ENCODE measurements around the gene GBGT1. TPM values are rescaled to one million over a fixed set of nuclear protein-coding genes. Genes with fewer than 3 reads are reported as not detected.

Gene GBGT1
- polyA plus RNA-seq, 1 of the 3 experiments (the other 2 are of a cell fraction), result 0.51 TPM

DNA sequence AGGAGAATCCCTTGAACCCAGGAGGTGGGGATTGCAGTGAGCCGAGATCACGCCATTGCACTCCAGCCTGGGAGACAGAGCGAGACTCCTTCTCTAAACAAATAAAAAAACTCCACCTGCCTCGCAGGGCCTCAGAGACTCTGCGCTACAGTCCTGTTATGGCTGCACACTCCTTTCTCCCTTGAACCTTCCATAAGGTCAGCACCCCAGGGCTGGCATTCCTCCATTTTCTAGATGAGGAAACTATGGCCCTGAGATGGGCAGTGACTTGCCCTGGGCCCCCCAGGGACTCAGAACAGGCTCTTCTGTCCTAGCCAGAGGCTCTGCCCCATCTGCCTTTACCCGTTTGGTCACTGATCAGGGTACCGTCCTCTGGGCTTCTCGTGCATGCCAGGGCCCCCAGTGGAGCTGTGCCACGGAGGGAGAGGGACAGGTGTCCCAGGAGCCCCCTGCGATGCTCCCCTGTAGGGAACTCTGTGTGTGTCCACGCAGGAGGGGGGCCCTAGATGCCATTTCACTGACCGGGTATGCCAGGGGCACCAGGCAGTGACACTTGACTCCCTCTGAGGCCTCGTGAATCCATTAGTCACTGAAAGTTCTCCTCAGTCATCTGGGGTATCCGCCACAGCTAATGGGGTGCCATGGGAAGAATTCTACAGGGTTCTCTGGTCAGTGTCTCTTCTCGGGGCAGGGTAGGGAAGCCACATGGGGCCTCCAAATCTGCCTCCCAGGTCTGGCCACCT lies 58.8 kb downstream of the GBGT1 start:
- no peak for DNase-seq
- Histone ChIP-seq H3K27me3 (ENCODE audit: insufficient read depth) (no peaks in the 10 kb centered on the region), H2AFZ (ENCODE audit: low read depth) (no peak overlapping the region), H3F3A (replicated peaks; ENCODE audit: insufficient read depth) (no peaks in the 10 kb centered on the region), H3K4me2 (no peak overlapping the region), H3K4me1 (ENCODE audit: control insufficient read depth in 1 of 2, insufficient read depth in 2 of 2, low read depth in 1 of 2, low read length in 1 of 2) (peaks cover 0 to 2% of the 10 kb centered on the region in 2 experiments; a peak in 1 of 4 replicates), H3K4me3 (ENCODE audit: low read depth in 2 of 2, low read length in 1 of 2) (no peak overlapping the region), H3K9me2 (no peaks in the 10 kb centered on the region), H3K27ac (ENCODE audit: low read depth in 2 of 2, low read length in 1 of 2) (no peak overlapping the region), H3K9me3 (no peaks in the 10 kb centered on the region), H3K79me2 (ENCODE audit: insufficient read depth) (no peaks in the 10 kb centered on the region), H3K36me3 (replicated peaks in 1 of 2; ENCODE audit: control insufficient read depth in 1 of 2, insufficient read depth in 2 of 2, low read length in 1 of 2) (peaks cover 18 to 82% of the 10 kb centered on the region in 2 experiments), H3K9ac (no peak overlapping the region), H4K20me1 (ENCODE audit: insufficient read depth) (0 out of 2 replicates have a peak, but pooled peaks cover 7% of the 10 kb centered on the region)
- POLR2A ChIA-PET, result no interaction called here
- 91% methylated on average over 11 of the region's 15 CpGs for WGBS (ENCODE audit: low lambda C conversion rate)
- no peak for TF ChIP-seq RAD21 (IDR thresholded peaks at IDR 0.05; ENCODE audit: low read length)
- no peak for TF ChIP-seq NFIC (IDR thresholded peaks at IDR 0.05; ENCODE audit: borderline replicate concordance)
- TF ChIP-seq FOSL2 (IDR thresholded peaks at IDR 0.05; ENCODE audit: borderline replicate concordance, low read depth), result no peak
- TF ChIP-seq ELF1 (IDR thresholded peaks at IDR 0.05), result no peak
- TF ChIP-seq FOXM1 (IDR thresholded peaks at IDR 0.05; ENCODE audit: low read depth), result no peak
- no peak for TF ChIP-seq NRF1 (IDR thresholded peaks at IDR 0.05; ENCODE audit: low read depth, low read length)
- TF ChIP-seq POLR2AphosphoS5 (IDR thresholded peaks at IDR 0.05; ENCODE audit: low read depth, low read length), result no peak
- TF ChIP-seq EZH2phosphoT487 (IDR thresholded peaks at IDR 0.05; ENCODE audit: borderline replicate concordance, low read depth), result no peak
- no peak for TF ChIP-seq RXRA (IDR thresholded peaks at IDR 0.05; ENCODE audit: borderline replicate concordance, low read depth)
- TF ChIP-seq RFX5 (IDR thresholded peaks at IDR 0.05; ENCODE audit: low read length), result no peak
- CTCF ChIA-PET, result interaction anchor here (0.9 to 30.3 kb wide), 4 partner anchors 16 to 129 kb away, joined by 3 to 810 read pairs (median 4); no protein-coding TSS in a partner anchor

DNA sequence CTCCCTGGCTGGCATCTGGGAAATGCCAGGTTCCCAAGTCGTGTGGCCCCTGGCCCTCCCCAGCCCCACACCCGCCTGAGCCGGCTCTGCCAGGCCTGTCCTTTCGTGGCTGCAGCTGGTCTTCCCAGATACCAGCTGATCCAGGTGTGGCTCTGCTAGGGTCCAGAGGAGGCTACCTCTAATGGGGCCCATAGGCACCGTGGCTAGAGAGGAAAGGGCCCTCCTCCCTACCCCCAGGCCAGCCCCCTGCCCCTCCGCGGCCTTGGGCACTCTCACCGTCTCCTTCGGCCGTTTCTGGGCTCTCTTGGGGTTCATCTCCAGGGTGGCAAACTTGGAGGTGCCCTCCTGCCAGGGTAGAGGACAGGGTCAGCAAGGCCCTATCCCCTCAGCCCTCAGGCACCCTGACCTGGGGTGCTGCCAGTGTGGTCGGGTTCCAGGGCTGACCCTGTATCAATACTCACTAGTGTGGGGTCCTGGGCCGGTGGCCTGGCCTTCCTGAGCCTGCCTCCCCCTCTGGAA lies 59.7 kb downstream of the GBGT1 start:
- Histone ChIP-seq H3K4me1 (ENCODE audit: control insufficient read depth in 1 of 2, insufficient read depth in 2 of 2, low read depth in 1 of 2, low read length in 1 of 2) (peaks cover 0 to 2% of the 10 kb centered on the region in 2 experiments; a peak in 1 of 4 replicates), H3K36me3 (replicated peaks in 1 of 2; ENCODE audit: control insufficient read depth in 1 of 2, insufficient read depth in 2 of 2, low read length in 1 of 2) (peaks cover 21 to 82% of the 10 kb centered on the region in 2 experiments), H2AFZ (ENCODE audit: low read depth) (no peak overlapping the region), H3K27me3 (ENCODE audit: insufficient read depth) (no peaks in the 10 kb centered on the region), H4K20me1 (ENCODE audit: insufficient read depth) (0 out of 2 replicates have a peak, but pooled peaks cover 7% of the 10 kb centered on the region), H3K4me2 (no peak overlapping the region), H3K9me3 (no peaks in the 10 kb centered on the region), H3K9me2 (no peaks in the 10 kb centered on the region), H3K27ac (ENCODE audit: low read depth in 2 of 2, low read length in 1 of 2) (no peak overlapping the region), H3K9ac (no peak overlapping the region), H3K79me2 (ENCODE audit: insufficient read depth) (no peaks in the 10 kb centered on the region), H3F3A (replicated peaks; ENCODE audit: insufficient read depth) (no peaks in the 10 kb centered on the region), H3K4me3 (ENCODE audit: low read depth in 2 of 2, low read length in 1 of 2) (no peak overlapping the region)
- no peak for TF ChIP-seq MXI1 (IDR thresholded peaks at IDR 0.05; ENCODE audit: low read depth, low read length)
- no peak for TF ChIP-seq PBX3 (IDR thresholded peaks at IDR 0.05)
- TF ChIP-seq TCF12 (IDR thresholded peaks at IDR 0.05), result no peak
- TF ChIP-seq RFX5 (IDR thresholded peaks at IDR 0.05; ENCODE audit: low read length), result no peak
- no peak for TF ChIP-seq TAF1 (IDR thresholded peaks at IDR 0.05; ENCODE audit: borderline replicate concordance, low read depth, low read length)
- no peak for TF ChIP-seq NRF1 (IDR thresholded peaks at IDR 0.05; ENCODE audit: low read depth, low read length)
- TF ChIP-seq, protein P1, sequence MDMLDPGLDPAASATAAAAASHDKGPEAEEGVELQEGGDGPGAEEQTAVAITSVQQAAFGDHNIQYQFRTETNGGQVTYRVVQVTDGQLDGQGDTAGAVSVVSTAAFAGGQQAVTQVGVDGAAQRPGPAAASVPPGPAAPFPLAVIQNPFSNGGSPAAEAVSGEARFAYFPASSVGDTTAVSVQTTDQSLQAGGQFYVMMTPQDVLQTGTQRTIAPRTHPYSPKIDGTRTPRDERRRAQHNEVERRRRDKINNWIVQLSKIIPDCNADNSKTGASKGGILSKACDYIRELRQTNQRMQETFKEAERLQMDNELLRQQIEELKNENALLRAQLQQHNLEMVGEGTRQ (IDR thresholded peaks at IDR 0.05; ENCODE audit: borderline replicate concordance, low read depth, low read length), result no peak
- no peak for TF ChIP-seq ELF1 (IDR thresholded peaks at IDR 0.05)
- no peak for TF ChIP-seq RAD21 (IDR thresholded peaks at IDR 0.05; ENCODE audit: low read length)
- ChIA-PET CTCF (interaction anchor here (0.7 to 30.3 kb wide), 19 partner anchors 8 to 226 kb away, joined by 3 to 810 read pairs (median 4); partner anchors contain the start of gene GTF3C5), POLR2A (interaction anchor here (1.0 to 1.3 kb wide), 3 partner anchors 14 to 40 kb away, joined by 4 to 6 read pairs (median 4); no protein-coding TSS in a partner anchor)
- WGBS (ENCODE audit: low lambda C conversion rate), result 90% methylated on average over 6 of the region's 12 CpGs
- no peak for DNase-seq
